HepG2 (cell line): ENCODE data around the gene RPLP2. TPM values are rescaled to one million over a fixed set of nuclear protein-coding genes. Genes with fewer than 3 reads are reported as not detected.

Experiments
- ATF2 ChIP-seq: sonication (generic); formaldehyde crosslinking; IDR thresholded peaks from 2 replicates; pipeline ENCODE4 v1.4.0; 2020; ENCODE audit warnings: missing genetic modification reagents
- CERS6 ChIP-seq: sonication (generic); formaldehyde crosslinking; IDR thresholded peaks from 2 replicates; pipeline ENCODE4 v1.5.0; 2020; ENCODE audit warnings: missing genetic modification reagents
- E2F5 ChIP-seq: sonication (generic); formaldehyde crosslinking; conservative IDR thresholded peaks from 2 replicates; pipeline ENCODE4 v1.4.0; 2020; ENCODE audit warnings: missing genetic modification reagents
- HNRNPLL ChIP-seq: fragments of 200-400 bp; formaldehyde crosslinking; IDR thresholded peaks from 2 replicates; pipeline ENCODE4 v1.6.1; 2017; ENCODE audit warnings: mild to moderate bottlenecking, low read depth, low read length; ENCODE audit not compliant: poor library complexity, severe bottlenecking
- NFKB2 ChIP-seq: sonication (generic); formaldehyde crosslinking; IDR thresholded peaks from 2 replicates; pipeline ENCODE4 v1.4.0; 2020; ENCODE audit warnings: missing genetic modification reagents, borderline replicate concordance
- PCBP1 ChIP-seq: fragments of 200-400 bp; formaldehyde crosslinking; IDR thresholded peaks from 2 replicates; pipeline ENCODE4 v1.6.1; 2017; ENCODE audit warnings: mild to moderate bottlenecking, low read depth, low read length, borderline replicate concordance
- RBM39 ChIP-seq: fragments of 200-400 bp; formaldehyde crosslinking; IDR thresholded peaks from one replicate; pipeline ENCODE4 v1.6.1; 2018; ENCODE audit warnings: antibody characterized with exemption, mild to moderate bottlenecking, low read depth, low read length; ENCODE audit not compliant: poor library complexity, severe bottlenecking
- TBP ChIP-seq: sonication (generic); formaldehyde crosslinking; IDR thresholded peaks from 2 replicates; pipeline ENCODE4 v1.5.0; 2020; ENCODE audit warnings: missing genetic modification reagents
- ZIK1 ChIP-seq: sonication (generic); formaldehyde crosslinking; IDR thresholded peaks from 2 replicates; pipeline ENCODE4 v1.5.0; 2020; ENCODE audit warnings: mild to moderate bottlenecking, low read depth, missing genetic modification reagents, borderline replicate concordance
- ZNF142 ChIP-seq: sonication (generic); formaldehyde crosslinking; IDR thresholded peaks from 2 replicates; pipeline ENCODE4 v1.4.0; 2020; ENCODE audit warnings: missing genetic modification reagents
- ZNF20 ChIP-seq: sonication (generic); formaldehyde crosslinking; IDR thresholded peaks from 2 replicates; pipeline ENCODE4 v1.4.0; 2020; ENCODE audit warnings: mild to moderate bottlenecking, moderate library complexity, missing genetic modification reagents
- ZNF280D ChIP-seq: sonication (generic); formaldehyde crosslinking; IDR thresholded peaks from 2 replicates; pipeline ENCODE4 v1.5.1; 2020; ENCODE audit warnings: mild to moderate bottlenecking, missing genetic modification reagents
- ZNF441 ChIP-seq: sonication (generic); formaldehyde crosslinking; IDR thresholded peaks from 2 replicates; pipeline ENCODE4 v1.7.0; 2021; ENCODE audit warnings: missing genetic modification reagents, borderline replicate concordance
- ZNF850 ChIP-seq: sonication (generic); formaldehyde crosslinking; conservative IDR thresholded peaks from 2 replicates; pipeline ENCODE4 v1.9.0; 2021; ENCODE audit warnings: mild to moderate bottlenecking, missing genetic modification reagents
- ZZZ3 ChIP-seq: sonication (generic); formaldehyde crosslinking; IDR thresholded peaks from 2 replicates; pipeline ENCODE4 v1.4.0; 2020; ENCODE audit warnings: missing genetic modification reagents, mild to moderate bottlenecking, borderline replicate concordance
- polyA plus RNA-seq, 8 experiments: library from polyadenylated mRNA; depleted of rRNA in 3 of 8; stranded (reverse) in 7 of 8; unstranded in 1 of 8; fragments of >200 nt; fragmentation: Illumina TruSeq in 4 of 8; extraction: Trizol in 4 of 8; gene quantifications; 2 replicates each; pipeline versions ENCODE4 v1.2.1 to v1.2.3, GENCODE V29; 2011 to 2016; ENCODE audit warnings: low read depth in 4 of 8, missing spikeins in 1 of 8, mixed read lengths in 1 of 8; ENCODE audit not compliant: insufficient read depth in 1 of 8
- total RNA-seq, 5 experiments: library from RNA; depleted of rRNA; stranded (reverse); fragments of >200 nt; fragmentation: Illumina TruSeq; extraction: Trizol; gene quantifications; 2 replicates each; pipeline ENCODE4 v1.2.3, GENCODE V29; 2016; ENCODE audit warnings: low read depth in 1 of 5

The RPLP2 gene
- total and polyA plus RNA-seq, 2 of the 13 experiments (the other 11 are each of a cell fraction or from before 2014, with no cell fraction given) = 978 to 2,106 TPM

- TF ChIP-seq ZZZ3 (CRISPR knock-in tag) (peak; percentile 93; the same call in 1 of the 2 replicates), RBM39 (peak; percentile 36), ZNF142 (CRISPR knock-in tag) (no peak; the same call in 1 of the 2 replicates), ZNF280D (CRISPR knock-in tag) (peak; percentile 84), CERS6 (CRISPR knock-in tag) (peak; percentile 57; the same call in 1 of the 2 replicates), ZNF441 (peak; percentile 2; the same call in 1 of the 2 replicates), ZNF20 (no peak), E2F5 (CRISPR knock-in tag) (peak; percentile 9; the same call in 1 of the 2 replicates), HNRNPLL (peak; percentile 64), ATF2 (CRISPR knock-in tag) (peak; percentile 69), ZIK1 (peak; percentile 87), ZNF850 (CRISPR knock-in tag) (peak; percentile 94; the same call in 1 of the 2 replicates), NFKB2 (0 out of 2 replicates have a peak, but pooled peaks have one; percentile 9), TBP (CRISPR knock-in tag) (no peak), PCBP1 (0 out of 2 replicates have a peak, but pooled peaks have one; percentile 87)
These were observed at the start of gene RPLP2 (continued) for GRCh38 chr11:809287-810039.
